Endothelial cell of umbilical vein (primary cell): ENCODE measurements around the gene EGR4.

ENCODE experiments used
- POLR2A ChIP-seq: IDR thresholded peaks from 2 replicates; pipeline ENCODE4 v1.6.1; 2012; ENCODE audit warnings: low read depth, mild to moderate bottlenecking, control low read depth, low read length
- TF ChIP-seq, protein P1 (sequence below), 2 donors: IDR thresholded peaks; 1 replicate in 1 of 2; 2 replicates in 1 of 2; pipeline ENCODE4 v1.5.1; 2011; ENCODE audit warnings: low read length in 2 of 2, mild to moderate bottlenecking in 2 of 2, moderate library complexity in 2 of 2, control low read depth in 1 of 2, inconsistent platforms in 1 of 2, low read depth in 1 of 2; ENCODE audit not compliant: insufficient read depth in 1 of 2; ENCODE audit errors: extremely low read depth in 1 of 2

DNA sequence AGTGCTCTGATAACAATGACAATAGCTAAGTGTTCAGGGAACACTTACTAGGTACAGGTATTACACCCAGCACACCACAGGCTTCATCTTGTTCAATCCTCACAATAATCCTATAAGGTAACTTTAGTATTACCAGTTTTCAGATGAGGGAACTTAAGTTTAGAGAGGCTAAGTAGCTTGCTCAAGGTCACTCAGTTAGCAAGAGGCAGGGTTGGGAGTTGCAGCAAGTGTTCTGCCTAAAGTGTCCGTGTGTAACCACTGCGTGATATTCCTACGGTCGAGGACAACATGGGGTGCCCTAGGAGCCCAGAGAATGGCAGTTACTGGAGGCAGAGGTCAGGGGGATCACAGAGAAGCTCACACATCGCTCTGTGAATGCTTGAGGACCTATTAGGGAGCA, 30.2 kb upstream of the EGR4 start:
- TF ChIP-seq, protein P1, sequence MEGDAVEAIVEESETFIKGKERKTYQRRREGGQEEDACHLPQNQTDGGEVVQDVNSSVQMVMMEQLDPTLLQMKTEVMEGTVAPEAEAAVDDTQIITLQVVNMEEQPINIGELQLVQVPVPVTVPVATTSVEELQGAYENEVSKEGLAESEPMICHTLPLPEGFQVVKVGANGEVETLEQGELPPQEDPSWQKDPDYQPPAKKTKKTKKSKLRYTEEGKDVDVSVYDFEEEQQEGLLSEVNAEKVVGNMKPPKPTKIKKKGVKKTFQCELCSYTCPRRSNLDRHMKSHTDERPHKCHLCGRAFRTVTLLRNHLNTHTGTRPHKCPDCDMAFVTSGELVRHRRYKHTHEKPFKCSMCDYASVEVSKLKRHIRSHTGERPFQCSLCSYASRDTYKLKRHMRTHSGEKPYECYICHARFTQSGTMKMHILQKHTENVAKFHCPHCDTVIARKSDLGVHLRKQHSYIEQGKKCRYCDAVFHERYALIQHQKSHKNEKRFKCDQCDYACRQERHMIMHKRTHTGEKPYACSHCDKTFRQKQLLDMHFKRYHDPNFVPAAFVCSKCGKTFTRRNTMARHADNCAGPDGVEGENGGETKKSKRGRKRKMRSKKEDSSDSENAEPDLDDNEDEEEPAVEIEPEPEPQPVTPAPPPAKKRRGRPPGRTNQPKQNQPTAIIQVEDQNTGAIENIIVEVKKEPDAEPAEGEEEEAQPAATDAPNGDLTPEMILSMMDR (IDR thresholded peaks at IDR 0.05; ENCODE audit: extremely low read depth in 1 of 2, insufficient read depth in 1 of 2, low read depth in 1 of 2, low read length in 2 of 2): no peak
- TF ChIP-seq POLR2A: no peak
